Measurements from ENCODE around the gene OR51M1.

DNA sequence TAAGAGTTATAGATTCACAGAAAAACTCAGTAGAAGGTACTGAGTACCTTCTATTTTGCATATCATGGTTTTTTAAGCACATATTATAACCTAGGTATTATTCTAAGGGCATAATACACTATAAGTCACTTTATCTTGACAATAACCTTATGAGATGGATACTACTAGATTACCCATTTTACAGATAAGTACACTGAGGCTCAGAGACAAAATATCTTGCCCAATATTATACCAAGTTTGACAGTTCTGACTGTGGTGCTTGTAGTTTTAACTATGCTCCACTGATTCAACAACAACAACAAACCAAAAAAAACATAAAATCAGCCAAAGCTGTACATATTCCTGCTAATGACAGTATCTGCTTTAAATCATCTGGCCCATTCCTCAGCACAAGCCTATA, 10.5 kb downstream of the OR51M1 start:
- TF ChIP-seq, protein P1, sequence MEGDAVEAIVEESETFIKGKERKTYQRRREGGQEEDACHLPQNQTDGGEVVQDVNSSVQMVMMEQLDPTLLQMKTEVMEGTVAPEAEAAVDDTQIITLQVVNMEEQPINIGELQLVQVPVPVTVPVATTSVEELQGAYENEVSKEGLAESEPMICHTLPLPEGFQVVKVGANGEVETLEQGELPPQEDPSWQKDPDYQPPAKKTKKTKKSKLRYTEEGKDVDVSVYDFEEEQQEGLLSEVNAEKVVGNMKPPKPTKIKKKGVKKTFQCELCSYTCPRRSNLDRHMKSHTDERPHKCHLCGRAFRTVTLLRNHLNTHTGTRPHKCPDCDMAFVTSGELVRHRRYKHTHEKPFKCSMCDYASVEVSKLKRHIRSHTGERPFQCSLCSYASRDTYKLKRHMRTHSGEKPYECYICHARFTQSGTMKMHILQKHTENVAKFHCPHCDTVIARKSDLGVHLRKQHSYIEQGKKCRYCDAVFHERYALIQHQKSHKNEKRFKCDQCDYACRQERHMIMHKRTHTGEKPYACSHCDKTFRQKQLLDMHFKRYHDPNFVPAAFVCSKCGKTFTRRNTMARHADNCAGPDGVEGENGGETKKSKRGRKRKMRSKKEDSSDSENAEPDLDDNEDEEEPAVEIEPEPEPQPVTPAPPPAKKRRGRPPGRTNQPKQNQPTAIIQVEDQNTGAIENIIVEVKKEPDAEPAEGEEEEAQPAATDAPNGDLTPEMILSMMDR (IDR thresholded peaks at IDR 0.05) = no peak
- no peak for TF ChIP-seq TCF7L2 (IDR thresholded peaks at IDR 0.05; ENCODE audit: low read depth, low read length)
- TF ChIP-seq POLR2AphosphoS5 (IDR thresholded peaks at IDR 0.05; ENCODE audit: low read depth, low read length) = no peak

Data from Panc1 (cell line).